GM19455 (cell line): ENCODE measurements around the gene EEFSEC.

ENCODE experiments used
- ATAC-seq: cut with Tn5 transposase; IDR thresholded peaks from one replicate; pipeline ENCODE4 v1.9.1; 2021; ENCODE audit not compliant: unreplicated experiment

EEFSEC gene

GRCh38 chr3:128283421-128283820, 130.1 kb downstream of the EEFSEC start:
- no peak for ATAC-seq

- ATAC-seq, result no peak
Observed at GRCh38 chr3:128285042-128285966, 132.0 kb downstream of the EEFSEC start.

GRCh38 chr3:128285967-128286321, 132.7 kb downstream of the EEFSEC start:
- ATAC-seq, result no peak

- ATAC-seq, result no peak
Observed at GRCh38 chr3:128286691-128287090, 133.4 kb downstream of the EEFSEC start.

- no peak for ATAC-seq
Observed at GRCh38 chr3:128287216-128287615, 133.9 kb downstream of the EEFSEC start.

GRCh38 chr3:128289534-128289933, 136.3 kb downstream of the EEFSEC start:
- ATAC-seq, result no peak

- no peak for ATAC-seq
Observed at GRCh38 chr3:128290484-128290883, 137.2 kb downstream of the EEFSEC start.

- ATAC-seq, result no peak
Observed at GRCh38 chr3:128293930-128294329, 140.6 kb downstream of the EEFSEC start.

- ATAC-seq, result no peak
Observed at GRCh38 chr3:128294999-128295468, 141.8 kb downstream of the EEFSEC start.

- no peak for ATAC-seq
Observed at GRCh38 chr3:128296469-128297251, 143.4 kb downstream of the EEFSEC start.

- no peak for ATAC-seq
Observed at GRCh38 chr3:128297401-128298138, 144.3 kb downstream of the EEFSEC start.

- no peak for ATAC-seq
Observed at GRCh38 chr3:128301186-128302023, 148.1 kb downstream of the EEFSEC start.

GRCh38 chr3:128306481-128306880, 153.2 kb downstream of the EEFSEC start:
- ATAC-seq, result no peak

GRCh38 chr3:128307029-128307633, 153.8 kb downstream of the EEFSEC start:
- no peak for ATAC-seq

GRCh38 chr3:128307781-128308469, 154.6 kb downstream of the EEFSEC start:
- ATAC-seq, result no peak

GRCh38 chr3:128309026-128309425, 155.7 kb downstream of the EEFSEC start:
- ATAC-seq, result no peak

- ATAC-seq, result no peak
Observed at GRCh38 chr3:128310286-128311058, 157.2 kb downstream of the EEFSEC start.

- no peak for ATAC-seq
Observed at GRCh38 chr3:128311441-128311844, 158.2 kb downstream of the EEFSEC start.

GRCh38 chr3:128312271-128312670, 159.0 kb downstream of the EEFSEC start:
- ATAC-seq, result no peak
